Stomach smooth muscle (tissue), 2 donors: Measurements from ENCODE around the gene CDH19.

Experiments used
- H3K27ac ChIP-seq: one replicate; pipeline ENCODE4 v1.7.0; 2013; ENCODE audit warnings: mild to moderate bottlenecking, low read length, inconsistent platforms
- H3K27me3 ChIP-seq, 2 donors: one replicate each; pipeline ENCODE4 v1.7.0; 2013; ENCODE audit warnings: low read length in 2 of 2; ENCODE audit not compliant: insufficient read depth in 2 of 2, control insufficient read depth in 1 of 2
- H3K36me3 ChIP-seq, 2 donors: one replicate each; pipeline ENCODE4 v1.7.0; 2013; ENCODE audit warnings: low read length in 2 of 2; ENCODE audit not compliant: control insufficient read depth in 2 of 2, insufficient read depth in 2 of 2
- H3K4me1 ChIP-seq: one replicate; pipeline ENCODE4 v1.7.0; 2013; ENCODE audit warnings: low read length; ENCODE audit not compliant: control insufficient read depth, insufficient read depth
- H3K4me3 ChIP-seq, 2 donors: one replicate each; pipeline ENCODE4 v1.7.0; 2013; ENCODE audit warnings: low read length in 2 of 2
- H3K9ac ChIP-seq, 2 donors: one replicate each; pipeline ENCODE4 v1.7.0; 2013; ENCODE audit warnings: low read length in 2 of 2, mild to moderate bottlenecking in 1 of 2
- H3K9me3 ChIP-seq, 2 donors: one replicate each; pipeline ENCODE4 v1.7.0; 2013; ENCODE audit warnings: low read length in 2 of 2; ENCODE audit not compliant: control insufficient read depth in 2 of 2
- donor health status: healthy.
- donor health status: Pancreatic carcinoma.

The CDH19 gene

GRCh38 chr18:66564236-66564635 is 39.7 kb downstream of the CDH19 start:
- no peaks in the 10 kb centered on the region for H3K27me3 ChIP-seq
- no peaks in the 10 kb centered on the region for H3K9me3 ChIP-seq
- no peaks in the 10 kb centered on the region for H3K36me3 ChIP-seq
- no peak overlapping the region for H3K27ac ChIP-seq
- H3K4me3 ChIP-seq: no peak overlapping the region
- H3K9ac ChIP-seq: no peak overlapping the region
- no peaks in the 10 kb centered on the region for H3K4me1 ChIP-seq

DNA sequence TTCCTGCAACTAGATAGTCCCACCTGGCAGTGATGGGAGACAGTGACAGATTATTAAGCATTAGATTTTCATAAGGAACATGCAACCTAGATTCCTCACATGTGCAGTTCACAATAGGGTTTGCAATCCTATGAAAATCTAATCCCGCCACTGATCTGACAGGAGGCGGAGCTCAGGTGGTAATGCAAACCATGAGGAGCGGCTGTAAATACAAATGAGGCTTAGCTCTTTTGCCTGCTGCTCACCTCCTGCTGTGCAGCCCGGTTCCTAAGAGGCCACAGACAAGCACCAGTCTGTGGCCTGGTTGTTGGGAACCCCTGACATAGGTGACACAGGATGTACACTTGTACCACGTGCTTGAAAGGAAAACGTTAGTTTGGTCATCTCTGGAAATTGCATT is 41.6 kb downstream of the CDH19 start:
- no peak overlapping the region for H3K9ac ChIP-seq
- no peaks in the 10 kb centered on the region for H3K9me3 ChIP-seq
- no peaks in the 10 kb centered on the region for H3K36me3 ChIP-seq
- H3K4me1 ChIP-seq: no peaks in the 10 kb centered on the region
- H3K27me3 ChIP-seq: no peaks in the 10 kb centered on the region
- H3K27ac ChIP-seq: no peak overlapping the region
- no peak overlapping the region for H3K4me3 ChIP-seq

DNA sequence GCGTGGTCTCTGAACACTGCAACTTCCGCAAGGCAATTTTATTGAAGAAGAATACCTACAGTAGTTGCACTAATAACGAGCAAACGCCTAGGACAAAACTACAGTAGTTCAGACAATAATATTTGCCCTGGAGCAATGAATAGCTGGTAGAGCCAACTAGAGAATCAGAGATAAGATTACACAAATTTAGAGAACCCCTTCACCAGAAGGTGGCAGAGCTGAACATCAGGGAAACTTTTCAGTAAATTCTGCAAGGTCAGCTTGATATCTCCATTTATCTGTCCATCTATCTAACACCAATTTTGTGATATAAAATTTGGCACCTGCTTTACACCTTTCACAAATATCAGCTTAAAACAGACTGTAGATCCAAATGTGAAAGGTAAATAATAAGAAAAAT is 43.8 kb downstream of the CDH19 start:
- Histone ChIP-seq H3K9me3 (no peaks in the 10 kb centered on the region), H3K4me1 (no peaks in the 10 kb centered on the region), H3K27ac (no peak overlapping the region), H3K36me3 (no peaks in the 10 kb centered on the region), H3K4me3 (no peak overlapping the region), H3K9ac (no peak overlapping the region), H3K27me3 (no peaks in the 10 kb centered on the region)

GRCh38 chr18:66558773-66559172 is 45.1 kb downstream of the CDH19 start:
- Histone ChIP-seq H3K4me3 (no peak overlapping the region), H3K27ac (no peak overlapping the region), H3K9me3 (no peaks in the 10 kb centered on the region), H3K9ac (no peak overlapping the region), H3K36me3 (no peaks in the 10 kb centered on the region), H3K27me3 (no peaks in the 10 kb centered on the region), H3K4me1 (no peaks in the 10 kb centered on the region)

DNA sequence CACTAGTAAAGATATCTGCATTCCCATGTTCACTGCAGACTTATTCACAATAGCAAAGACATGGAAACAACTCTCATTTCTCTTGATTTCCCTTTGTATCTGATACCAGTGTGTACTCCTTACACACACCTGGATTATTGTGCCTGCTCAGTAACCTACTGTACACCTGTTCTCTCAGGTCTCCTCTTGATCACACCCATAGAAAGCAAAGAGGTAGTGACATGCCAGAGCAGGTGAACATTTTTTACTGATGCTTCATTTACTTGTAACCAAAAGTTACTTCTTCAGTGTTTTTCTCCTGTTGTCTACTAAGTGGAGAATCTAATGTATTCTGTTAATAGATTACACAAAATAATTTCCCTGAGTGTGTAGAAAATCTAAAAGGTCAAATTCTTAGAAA is 46.8 kb downstream of the CDH19 start:
- H3K36me3 ChIP-seq: no peaks in the 10 kb centered on the region
- H3K27me3 ChIP-seq: no peaks in the 10 kb centered on the region
- no peaks in the 10 kb centered on the region for H3K9me3 ChIP-seq
- H3K4me1 ChIP-seq: no peaks in the 10 kb centered on the region
- no peak overlapping the region for H3K9ac ChIP-seq
- no peak overlapping the region for H3K4me3 ChIP-seq
- no peak overlapping the region for H3K27ac ChIP-seq

- Histone ChIP-seq H3K4me1 (no peaks in the 10 kb centered on the region), H3K27ac (no peak overlapping the region), H3K9me3 (no peaks in the 10 kb centered on the region), H3K36me3 (no peaks in the 10 kb centered on the region), H3K9ac (no peak overlapping the region), H3K27me3 (no peaks in the 10 kb centered on the region), H3K4me3 (no peak overlapping the region)
Measured at GRCh38 chr18:66555585-66555984, 48.3 kb downstream of the CDH19 start.

- H3K4me3 ChIP-seq: no peak overlapping the region
- H3K9ac ChIP-seq: no peak overlapping the region
- H3K36me3 ChIP-seq: no peaks in the 10 kb centered on the region
- no peaks in the 10 kb centered on the region for H3K9me3 ChIP-seq
- H3K27ac ChIP-seq: no peak overlapping the region
- no peaks in the 10 kb centered on the region for H3K27me3 ChIP-seq
- no peaks in the 10 kb centered on the region for H3K4me1 ChIP-seq
Measured at GRCh38 chr18:66553824-66554223, 50.1 kb downstream of the CDH19 start.

- Histone ChIP-seq H3K36me3 (no peaks in the 10 kb centered on the region), H3K27ac (no peak overlapping the region), H3K27me3 (no peaks in the 10 kb centered on the region), H3K9ac (no peak overlapping the region), H3K4me1 (no peaks in the 10 kb centered on the region), H3K4me3 (no peak overlapping the region), H3K9me3 (no peaks in the 10 kb centered on the region)
Measured at GRCh38 chr18:66550366-66550765, 53.5 kb downstream of the CDH19 start.

DNA sequence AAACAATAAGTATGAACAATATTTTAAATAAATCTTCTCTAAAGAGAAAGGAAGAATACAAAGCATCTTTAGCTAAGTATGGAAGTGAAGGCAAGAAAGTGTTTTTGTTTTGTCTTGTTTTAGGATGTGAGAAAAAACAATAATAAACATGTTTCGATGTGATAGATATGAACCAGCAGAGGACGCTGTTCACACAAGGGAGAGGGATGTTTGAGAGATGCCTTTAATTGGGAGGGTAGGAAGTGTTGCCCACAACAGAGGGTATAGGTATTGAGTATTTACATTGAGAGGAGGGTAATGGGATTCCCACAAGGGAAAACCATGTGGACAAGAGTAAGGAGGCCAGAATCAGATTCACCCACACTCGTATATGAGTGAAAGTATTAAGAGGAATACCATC is 55.1 kb downstream of the CDH19 start:
- H3K27ac ChIP-seq: no peak overlapping the region

GRCh38 chr18:66534110-66534509 is 69.8 kb downstream of the CDH19 start:
- Histone ChIP-seq H3K4me1 (no peaks in the 10 kb centered on the region), H3K4me3 (no peak overlapping the region), H3K9me3 (no peaks in the 10 kb centered on the region), H3K27ac (no peak overlapping the region), H3K36me3 (no peaks in the 10 kb centered on the region), H3K27me3 (no peaks in the 10 kb centered on the region), H3K9ac (no peak overlapping the region)

More for the DNA sequence above, 55.1 kb downstream of the CDH19 start:
- Histone ChIP-seq H3K9me3 (no peaks in the 10 kb centered on the region), H3K36me3 (no peaks in the 10 kb centered on the region), H3K4me1 (no peaks in the 10 kb centered on the region), H3K9ac (no peak overlapping the region), H3K4me3 (no peak overlapping the region), H3K27me3 (no peaks in the 10 kb centered on the region)

- Histone ChIP-seq H3K9ac (no peak overlapping the region), H3K36me3 (no peaks in the 10 kb centered on the region), H3K27me3 (no peaks in the 10 kb centered on the region), H3K4me1 (no peaks in the 10 kb centered on the region), H3K9me3 (no peaks in the 10 kb centered on the region), H3K27ac (no peak overlapping the region), H3K4me3 (no peak overlapping the region)
Measured at GRCh38 chr18:66533693-66534092, 70.2 kb downstream of the CDH19 start.
